Measurements from ENCODE around the gene VPS37C.

The VPS37C gene

DNA sequence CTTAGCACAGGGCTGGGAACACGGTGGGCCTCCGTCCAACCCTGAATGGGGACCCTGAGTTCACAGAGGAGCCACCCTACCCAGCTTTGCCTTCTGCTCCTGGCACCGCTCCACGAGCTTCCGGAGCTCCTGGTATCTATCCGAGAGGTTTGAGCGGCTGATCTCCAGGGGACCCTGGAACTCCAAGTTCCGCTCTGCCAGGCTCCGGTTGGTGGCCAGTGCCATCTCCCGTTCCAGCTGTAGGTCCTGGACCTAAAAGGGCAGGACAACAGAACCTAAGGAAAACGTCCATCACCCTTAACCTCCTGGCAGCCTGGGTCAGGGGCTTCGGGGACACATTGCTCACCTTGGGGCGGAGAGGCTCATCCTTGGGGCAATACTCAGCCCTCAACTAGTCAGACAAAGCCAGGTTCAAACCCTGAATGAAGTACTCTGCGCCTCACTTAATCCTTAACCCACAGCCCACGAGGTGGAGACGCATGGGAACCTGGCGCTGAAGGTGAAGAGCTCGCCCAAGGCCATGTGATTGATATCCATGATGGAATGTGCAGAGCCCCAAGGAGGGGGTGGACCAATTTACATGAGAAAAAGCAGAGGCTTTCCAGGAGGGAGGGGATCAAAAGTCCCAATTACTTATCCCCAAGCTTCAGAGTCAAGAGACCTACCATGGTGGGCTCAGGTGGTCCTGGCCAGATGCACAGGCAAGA is 27.1 kb downstream of the VPS37C start:
- TF ChIP-seq, protein P1, sequence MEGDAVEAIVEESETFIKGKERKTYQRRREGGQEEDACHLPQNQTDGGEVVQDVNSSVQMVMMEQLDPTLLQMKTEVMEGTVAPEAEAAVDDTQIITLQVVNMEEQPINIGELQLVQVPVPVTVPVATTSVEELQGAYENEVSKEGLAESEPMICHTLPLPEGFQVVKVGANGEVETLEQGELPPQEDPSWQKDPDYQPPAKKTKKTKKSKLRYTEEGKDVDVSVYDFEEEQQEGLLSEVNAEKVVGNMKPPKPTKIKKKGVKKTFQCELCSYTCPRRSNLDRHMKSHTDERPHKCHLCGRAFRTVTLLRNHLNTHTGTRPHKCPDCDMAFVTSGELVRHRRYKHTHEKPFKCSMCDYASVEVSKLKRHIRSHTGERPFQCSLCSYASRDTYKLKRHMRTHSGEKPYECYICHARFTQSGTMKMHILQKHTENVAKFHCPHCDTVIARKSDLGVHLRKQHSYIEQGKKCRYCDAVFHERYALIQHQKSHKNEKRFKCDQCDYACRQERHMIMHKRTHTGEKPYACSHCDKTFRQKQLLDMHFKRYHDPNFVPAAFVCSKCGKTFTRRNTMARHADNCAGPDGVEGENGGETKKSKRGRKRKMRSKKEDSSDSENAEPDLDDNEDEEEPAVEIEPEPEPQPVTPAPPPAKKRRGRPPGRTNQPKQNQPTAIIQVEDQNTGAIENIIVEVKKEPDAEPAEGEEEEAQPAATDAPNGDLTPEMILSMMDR (conservative IDR thresholded peaks at IDR 0.05) = no peak
- no peak for TF ChIP-seq ZFX (IDR thresholded peaks at IDR 0.05)
- no peak overlapping the region for H3K27ac ChIP-seq

DNA sequence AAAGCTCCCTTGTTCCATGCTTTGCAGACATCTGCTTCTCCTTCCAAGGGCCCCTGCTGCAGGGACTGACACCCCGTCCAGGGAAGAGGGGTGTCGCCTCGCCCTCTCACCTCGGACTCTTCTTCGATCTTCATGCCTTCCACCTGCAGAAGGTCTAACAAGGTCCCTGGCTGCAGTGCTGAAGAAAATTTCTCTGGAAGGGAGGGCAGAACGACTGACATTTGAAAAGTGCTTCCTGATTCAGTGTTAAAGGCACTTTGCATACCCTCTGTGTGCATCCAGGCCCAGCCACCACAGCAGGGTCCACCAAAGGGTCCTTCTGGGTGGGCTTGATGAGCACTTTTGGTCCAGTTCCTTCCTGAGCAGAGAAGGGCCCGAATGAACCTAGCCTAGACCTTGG is 28.1 kb downstream of the VPS37C start:
- no peak overlapping the region for H3K27ac ChIP-seq
- no peak for TF ChIP-seq ZFX (IDR thresholded peaks at IDR 0.05)
- TF ChIP-seq, protein P1 (conservative IDR thresholded peaks at IDR 0.05) = no peak

- TF ChIP-seq ZFX (IDR thresholded peaks at IDR 0.05) = no peak
- TF ChIP-seq, protein P1 (conservative IDR thresholded peaks at IDR 0.05) = no peak
- H3K27ac ChIP-seq = no peak overlapping the region
Measured at GRCh38 chr11:61132646-61133045, 28.6 kb downstream of the VPS37C start.

DNA sequence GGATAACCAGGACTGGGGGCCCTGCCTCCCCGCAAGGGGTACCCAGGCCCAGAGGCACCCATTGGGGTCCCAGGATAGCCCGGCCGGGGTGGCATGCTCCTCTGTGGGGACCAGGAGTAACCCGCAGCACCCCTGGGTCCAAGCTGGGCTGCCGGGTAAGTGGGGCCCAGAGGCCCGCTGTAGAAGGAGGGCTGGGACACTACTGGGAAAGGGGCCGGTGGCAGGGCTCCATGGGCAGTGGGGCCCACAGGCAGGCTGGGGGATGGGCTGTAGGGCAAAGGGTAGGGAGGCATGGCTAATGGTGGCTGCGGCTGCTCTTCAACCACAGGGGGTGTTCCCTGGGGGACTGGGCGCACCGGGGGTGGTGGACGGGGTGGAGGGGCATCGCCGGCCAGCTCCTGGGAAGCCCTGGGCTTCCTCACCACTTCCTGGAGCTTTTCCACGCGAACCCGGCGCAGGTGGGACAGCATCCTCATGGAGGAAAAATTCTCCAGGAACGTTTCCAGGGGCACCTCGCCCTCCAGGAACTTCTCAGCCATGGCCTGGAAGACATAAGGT is 29.1 kb downstream of the VPS37C start:
- TF ChIP-seq ZFX (IDR thresholded peaks at IDR 0.05) = no peak
- TF ChIP-seq, protein P1 (conservative IDR thresholded peaks at IDR 0.05) = no peak
- H3K27ac ChIP-seq = no peak overlapping the region

DNA sequence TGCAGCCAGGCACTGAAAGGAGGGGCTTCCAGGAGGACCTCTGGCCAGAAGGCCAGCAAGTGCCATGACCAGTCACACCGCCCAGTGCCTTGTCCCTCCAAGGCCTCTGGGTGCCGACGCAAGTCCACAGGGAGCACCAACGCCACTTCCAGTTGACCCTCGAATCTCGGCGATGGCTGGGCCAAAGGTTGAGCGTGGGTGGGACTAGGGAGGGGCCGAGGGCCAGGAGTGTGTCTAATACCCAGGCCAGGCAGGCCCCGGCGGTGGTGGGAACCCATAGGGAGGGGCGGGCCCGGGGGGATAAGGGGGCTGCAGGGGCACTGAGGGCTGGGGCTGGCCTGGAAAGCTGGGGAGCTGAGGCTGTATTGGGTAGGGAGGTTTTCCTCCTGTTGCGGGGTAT is 29.6 kb downstream of the VPS37C start:
- H3K27ac ChIP-seq = no peak overlapping the region; the same call in 1 of the 2 replicates
- TF ChIP-seq, protein P1 (conservative IDR thresholded peaks at IDR 0.05) = no peak
- TF ChIP-seq ZFX (IDR thresholded peaks at IDR 0.05) = no peak

DNA sequence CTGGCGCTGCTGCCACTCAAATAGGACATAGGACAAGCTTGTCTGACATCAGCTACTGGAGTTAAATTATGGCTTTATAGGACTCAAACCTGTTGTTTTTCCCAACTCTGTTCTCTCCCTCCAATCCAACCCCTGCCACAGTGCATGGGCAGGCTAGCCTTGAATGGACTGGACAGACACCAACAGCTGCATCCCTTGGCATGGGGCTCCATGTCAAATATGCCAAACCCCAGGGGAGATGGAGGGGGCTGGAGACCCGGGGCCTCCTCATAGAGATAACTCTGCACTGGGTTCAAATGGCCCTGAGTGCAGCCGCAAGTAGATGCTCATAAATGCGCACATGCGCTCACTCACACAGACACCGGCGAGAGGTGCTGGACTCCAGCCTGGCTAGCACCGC is 30.0 kb downstream of the VPS37C start:
- TF ChIP-seq, protein P1 (conservative IDR thresholded peaks at IDR 0.05) = no peak
- TF ChIP-seq ZFX (IDR thresholded peaks at IDR 0.05) = no peak
- H3K27ac ChIP-seq = peak overlapping the region; percentile 58; the same call in 1 of the 2 replicates

DNA sequence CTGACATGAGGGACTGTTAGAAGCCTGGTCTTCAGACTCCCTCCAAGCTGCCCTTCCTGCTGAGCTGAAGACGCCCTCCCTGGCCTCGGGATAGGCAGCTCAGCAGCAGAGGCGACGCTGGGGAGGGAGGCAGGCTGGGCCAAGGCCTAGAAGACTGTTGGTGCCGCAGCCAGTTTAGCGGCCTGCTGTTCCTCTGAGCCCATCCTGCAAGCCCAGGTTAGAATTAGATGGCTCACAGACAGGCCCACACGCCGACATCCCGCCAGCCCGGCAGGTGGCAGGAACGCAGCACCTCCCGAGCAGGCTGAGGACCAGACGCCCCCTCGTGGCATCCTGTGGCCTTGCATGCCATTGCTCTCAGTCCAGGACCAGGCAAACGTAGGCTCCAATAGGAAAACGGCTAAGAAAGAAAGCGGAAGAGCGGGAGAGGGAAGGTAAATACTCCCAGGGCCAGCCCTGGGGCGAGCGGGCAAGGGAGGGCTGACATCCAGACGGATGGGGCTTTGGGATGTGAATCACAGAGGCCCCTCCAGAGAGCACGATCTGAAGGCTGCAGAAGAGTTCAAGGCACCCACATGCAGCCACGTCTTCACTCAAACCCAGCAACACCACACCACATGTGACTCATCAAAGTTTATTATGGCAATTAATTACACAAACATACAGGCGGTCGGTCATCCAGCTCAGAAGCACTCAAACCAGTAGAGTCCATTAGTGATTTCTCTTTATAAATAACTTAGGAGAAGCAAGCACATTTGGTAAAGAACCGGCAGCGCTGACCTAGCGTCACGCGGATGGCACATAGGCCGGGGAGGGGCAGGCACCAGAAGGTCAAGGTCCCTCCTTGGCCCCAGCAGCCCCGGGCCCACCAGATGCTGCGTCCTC is 31.3 kb downstream of the VPS37C start:
- TF ChIP-seq, protein P1 (conservative IDR thresholded peaks at IDR 0.05) = peak; percentile 100
- no peak; the same call in 1 of the 2 replicates for TF ChIP-seq ZFX (IDR thresholded peaks at IDR 0.05)
- H3K27ac ChIP-seq = peak overlapping the region; percentile 58
